ENCODE measurements around the gene SPOCK1. TPM values are rescaled to one million over a fixed set of nuclear protein-coding genes. Genes with fewer than 3 reads are reported as not detected.

SPOCK1 gene
- total RNA-seq, 2 experiments from 2014 or later, result not detected

- H3K36me3 Mint-ChIP-seq, result no peaks in the 10 kb centered on the region
- POLR2A ChIA-PET, result no interaction called here
- H3K4me1 Mint-ChIP-seq, result no peaks in the 10 kb centered on the region
- no peak for ATAC-seq (ENCODE audit: low read depth)
- H3K9me3 Mint-ChIP-seq, result no peaks in the 10 kb centered on the region
- DNase-seq, result no peak
- no peak overlapping the region for H3K27ac Mint-ChIP-seq
- H3K27me3 Mint-ChIP-seq, result peaks cover 2% of the 10 kb centered on the region
- H3K4me3 Mint-ChIP-seq, result no peak overlapping the region
These were observed 128.7 kb downstream of the SPOCK1 start for GRCh38 chr5:137370096-137371071.

GRCh38 chr5:137368651-137369050 lies 130.5 kb downstream of the SPOCK1 start:
- no peak for DNase-seq
- H3K4me3 Mint-ChIP-seq, result no peak overlapping the region
- H3K4me1 Mint-ChIP-seq, result no peaks in the 10 kb centered on the region
- POLR2A ChIA-PET, result no interaction called here
- H3K27ac Mint-ChIP-seq, result no peak overlapping the region
- H3K9me3 Mint-ChIP-seq, result no peaks in the 10 kb centered on the region
- peaks cover 2% of the 10 kb centered on the region for H3K27me3 Mint-ChIP-seq
- ATAC-seq (ENCODE audit: low read depth), result no peak
- no peaks in the 10 kb centered on the region for H3K36me3 Mint-ChIP-seq

- peaks cover 2% of the 10 kb centered on the region for H3K27me3 Mint-ChIP-seq
- H3K36me3 Mint-ChIP-seq, result no peaks in the 10 kb centered on the region
- H3K4me3 Mint-ChIP-seq, result no peak overlapping the region
- DNase-seq, result no peak
- POLR2A ChIA-PET, result no interaction called here
- no peak overlapping the region for H3K27ac Mint-ChIP-seq
- no peak for ATAC-seq (ENCODE audit: low read depth)
- H3K4me1 Mint-ChIP-seq, result no peaks in the 10 kb centered on the region
- no peaks in the 10 kb centered on the region for H3K9me3 Mint-ChIP-seq
These were observed 131.2 kb downstream of the SPOCK1 start for GRCh38 chr5:137367951-137368350.

- H3K27ac Mint-ChIP-seq, result no peak overlapping the region
- no peaks in the 10 kb centered on the region for H3K4me1 Mint-ChIP-seq
- POLR2A ChIA-PET, result no interaction called here
- ATAC-seq (ENCODE audit: low read depth) (no peak), DNase-seq (no peak)
- no peaks in the 10 kb centered on the region for H3K36me3 Mint-ChIP-seq
- peaks cover 2% of the 10 kb centered on the region for H3K27me3 Mint-ChIP-seq
- no peak overlapping the region for H3K4me3 Mint-ChIP-seq
- no peaks in the 10 kb centered on the region for H3K9me3 Mint-ChIP-seq
These were observed 132.6 kb downstream of the SPOCK1 start for GRCh38 chr5:137366526-137366925.

- Mint-ChIP-seq H3K27me3 (peaks cover 4% of the 10 kb centered on the region), H3K4me1 (no peaks in the 10 kb centered on the region), H3K9me3 (no peaks in the 10 kb centered on the region), H3K27ac (no peak overlapping the region), H3K4me3 (no peak overlapping the region), H3K36me3 (no peaks in the 10 kb centered on the region)
- POLR2A ChIA-PET, result no interaction called here
- no peak for ATAC-seq (ENCODE audit: low read depth)
- no peak for DNase-seq
These were observed 133.8 kb downstream of the SPOCK1 start for GRCh38 chr5:137365126-137365865.

GRCh38 chr5:137361280-137361679 lies 137.8 kb downstream of the SPOCK1 start:
- Mint-ChIP-seq H3K9me3 (no peaks in the 10 kb centered on the region), H3K4me3 (no peak overlapping the region), H3K27ac (no peak overlapping the region), H3K4me1 (no peaks in the 10 kb centered on the region), H3K27me3 (peaks cover 4% of the 10 kb centered on the region), H3K36me3 (no peaks in the 10 kb centered on the region)
- no peak for DNase-seq
- ATAC-seq (ENCODE audit: low read depth), result no peak
- POLR2A ChIA-PET, result no interaction called here

GRCh38 chr5:137360607-137361006 lies 138.5 kb downstream of the SPOCK1 start:
- H3K9me3 Mint-ChIP-seq, result no peaks in the 10 kb centered on the region
- H3K4me1 Mint-ChIP-seq, result no peaks in the 10 kb centered on the region
- peaks cover 1% of the 10 kb centered on the region for H3K27me3 Mint-ChIP-seq
- H3K4me3 Mint-ChIP-seq, result no peak overlapping the region
- POLR2A ChIA-PET, result no interaction called here
- DNase-seq, result no peak
- no peak for ATAC-seq (ENCODE audit: low read depth)
- no peaks in the 10 kb centered on the region for H3K36me3 Mint-ChIP-seq
- no peak overlapping the region for H3K27ac Mint-ChIP-seq

GRCh38 chr5:137359941-137360340 lies 139.2 kb downstream of the SPOCK1 start:
- no peaks in the 10 kb centered on the region for H3K9me3 Mint-ChIP-seq
- no peak for ATAC-seq (ENCODE audit: low read depth)
- no peaks in the 10 kb centered on the region for H3K36me3 Mint-ChIP-seq
- no peak for DNase-seq
- peaks cover 1% of the 10 kb centered on the region for H3K27me3 Mint-ChIP-seq
- POLR2A ChIA-PET, result no interaction called here
- H3K4me1 Mint-ChIP-seq, result no peaks in the 10 kb centered on the region
- no peak overlapping the region for H3K4me3 Mint-ChIP-seq
- H3K27ac Mint-ChIP-seq, result no peak overlapping the region

GRCh38 chr5:137357436-137357835 lies 141.7 kb downstream of the SPOCK1 start:
- ATAC-seq (ENCODE audit: low read depth) (no peak), DNase-seq (no peak)
- POLR2A ChIA-PET, result no interaction called here
- no peaks in the 10 kb centered on the region for H3K36me3 Mint-ChIP-seq
- peaks cover 3% of the 10 kb centered on the region for H3K27me3 Mint-ChIP-seq
- H3K4me3 Mint-ChIP-seq, result no peak overlapping the region
- H3K27ac Mint-ChIP-seq, result no peak overlapping the region
- no peaks in the 10 kb centered on the region for H3K4me1 Mint-ChIP-seq
- no peaks in the 10 kb centered on the region for H3K9me3 Mint-ChIP-seq

- Mint-ChIP-seq H3K4me3 (no peak overlapping the region), H3K27me3 (peaks cover 2% of the 10 kb centered on the region), H3K4me1 (no peaks in the 10 kb centered on the region), H3K27ac (no peak overlapping the region), H3K9me3 (no peaks in the 10 kb centered on the region), H3K36me3 (no peaks in the 10 kb centered on the region)
- no peak for DNase-seq
- ATAC-seq (ENCODE audit: low read depth), result no peak
- POLR2A ChIA-PET, result no interaction called here
These were observed 143.0 kb downstream of the SPOCK1 start for GRCh38 chr5:137356127-137356526.

GRCh38 chr5:137355708-137356107 lies 143.4 kb downstream of the SPOCK1 start:
- H3K9me3 Mint-ChIP-seq, result no peaks in the 10 kb centered on the region
- POLR2A ChIA-PET, result no interaction called here
- H3K27ac Mint-ChIP-seq, result no peak overlapping the region
- ATAC-seq (ENCODE audit: low read depth) (no peak), DNase-seq (no peak)
- no peak overlapping the region for H3K4me3 Mint-ChIP-seq
- no peaks in the 10 kb centered on the region for H3K4me1 Mint-ChIP-seq
- H3K27me3 Mint-ChIP-seq, result peaks cover 2% of the 10 kb centered on the region
- H3K36me3 Mint-ChIP-seq, result no peaks in the 10 kb centered on the region

GRCh38 chr5:137352095-137352494 lies 147.0 kb downstream of the SPOCK1 start:
- POLR2A ChIA-PET, result no interaction called here
- no peaks in the 10 kb centered on the region for H3K4me1 Mint-ChIP-seq
- H3K27ac Mint-ChIP-seq, result no peak overlapping the region
- peaks cover 2% of the 10 kb centered on the region for H3K27me3 Mint-ChIP-seq
- no peaks in the 10 kb centered on the region for H3K36me3 Mint-ChIP-seq
- ATAC-seq (ENCODE audit: low read depth), result no peak
- H3K4me3 Mint-ChIP-seq, result no peak overlapping the region
- DNase-seq, result no peak
- H3K9me3 Mint-ChIP-seq, result no peaks in the 10 kb centered on the region

- Mint-ChIP-seq H3K27me3 (peaks cover 2% of the 10 kb centered on the region), H3K36me3 (no peaks in the 10 kb centered on the region), H3K4me1 (no peaks in the 10 kb centered on the region), H3K9me3 (no peaks in the 10 kb centered on the region), H3K27ac (no peak overlapping the region), H3K4me3 (no peak overlapping the region)
- DNase-seq (no peak), ATAC-seq (ENCODE audit: low read depth) (no peak)
- POLR2A ChIA-PET, result no interaction called here
These were observed 148.3 kb downstream of the SPOCK1 start for GRCh38 chr5:137350791-137351190.

- Mint-ChIP-seq H3K4me1 (no peaks in the 10 kb centered on the region), H3K36me3 (no peaks in the 10 kb centered on the region), H3K27me3 (peaks cover 2% of the 10 kb centered on the region), H3K27ac (no peak overlapping the region), H3K9me3 (no peaks in the 10 kb centered on the region), H3K4me3 (no peak overlapping the region)
- POLR2A ChIA-PET, result no interaction called here
- DNase-seq (no peak), ATAC-seq (ENCODE audit: low read depth) (no peak)
These were observed 150.4 kb downstream of the SPOCK1 start for GRCh38 chr5:137348759-137349158.
